OCI-LY7 (cell line): ENCODE measurements around the gene TASOR2. TPM values are rescaled to one million over a fixed set of nuclear protein-coding genes. Genes with fewer than 3 reads are reported as not detected.

Source experiments
- BruUV-seq: library from RNA; stranded (reverse); fragments of 400-500 nt; replicated peaks from 2 replicates; lab custom pipeline; 2021; lab: Mats Ljungman, UMichigan
- CTCF ChIA-PET: fragments of 300-600 bp; sonication (Branson Sonifier 250); formaldehyde crosslinking; loops from one replicate; lab custom pipeline; 2022; ENCODE audit warnings: antibody characterized with exemption; ENCODE audit not compliant: unreplicated experiment; lab: Charles Lee
- POLR2A ChIA-PET: fragments of 300-600 bp; sonication (Branson Sonifier 250); formaldehyde crosslinking; loops from one replicate; lab custom pipeline; 2022; ENCODE audit warnings: antibody characterized with exemption; lab: Charles Lee
- DNase-seq: peaks from one replicate; pipeline ENCODE4 v3.0.0-alpha.2; 2015; ENCODE audit warnings: low spot score
- H2AFZ ChIP-seq: fragments of 200-600 bp; sonication (generic), shearing (Covaris generic); 2 replicates; pipeline ENCODE4 v1.6.1; 2014; ENCODE audit warnings: mild to moderate bottlenecking, antibody characterized with exemption, low read length, moderate library complexity
- H3K27ac ChIP-seq: fragments of 200-600 bp; sonication (generic); 2 replicates; pipeline ENCODE4 v1.5.1; 2014; ENCODE audit warnings: mixed run types, low read depth, mild to moderate bottlenecking, moderate library complexity, low read length, inconsistent platforms; ENCODE audit not compliant: poor library complexity, severe bottlenecking
- H3K36me3 ChIP-seq: fragments of 200-600 bp; sonication (generic); 2 replicates; pipeline ENCODE4 v1.6.1; 2014; ENCODE audit warnings: mild to moderate bottlenecking, antibody characterized with exemption, low read length, moderate library complexity, mixed read lengths; ENCODE audit not compliant: insufficient read depth
- H3K4me1 ChIP-seq: fragments of 200-600 bp; sonication (generic); 2 replicates; pipeline ENCODE4 v1.5.1; 2014; ENCODE audit warnings: mild to moderate bottlenecking, low read length; ENCODE audit not compliant: insufficient read depth, poor library complexity, severe bottlenecking
- H3K4me2 ChIP-seq: fragments of 200-600 bp; sonication (generic); 2 replicates; pipeline ENCODE4 v1.6.1; 2014; ENCODE audit warnings: mild to moderate bottlenecking, low read length
- H3K4me3 ChIP-seq: fragments of 200-600 bp; sonication (generic); 2 replicates; pipeline ENCODE4 v1.5.1; 2014; ENCODE audit warnings: mild to moderate bottlenecking, low read depth, low read length; ENCODE audit not compliant: poor library complexity, severe bottlenecking
- H3K79me2 ChIP-seq: fragments of 200-600 bp; sonication (generic); 2 replicates; pipeline ENCODE4 v1.6.1; 2016; ENCODE audit warnings: low read depth, mild to moderate bottlenecking, low read length, moderate library complexity, mixed read lengths; ENCODE audit not compliant: insufficient read depth
- H3K9me2 ChIP-seq: fragments of 200-600 bp; sonication (generic); 2 replicates; pipeline ENCODE4 v1.6.1; 2016; ENCODE audit warnings: mild to moderate bottlenecking, low read length, mixed read lengths; ENCODE audit not compliant: insufficient read depth
- H3K9me3 ChIP-seq: fragments of 200-600 bp; sonication (generic); 2 replicates; pipeline ENCODE4 v1.6.1; 2014; ENCODE audit warnings: mild to moderate bottlenecking, mixed run types, low read length, mixed read lengths
- H4K20me1 ChIP-seq: fragments of 200-600 bp; sonication (generic); 2 replicates; pipeline ENCODE4 v1.6.1; 2014; ENCODE audit warnings: mild to moderate bottlenecking, antibody characterized with exemption, low read length, moderate library complexity, mixed read lengths; ENCODE audit not compliant: insufficient read depth
- EZH2phosphoT487 ChIP-seq: fragments of 200-600 bp; sonication (generic); IDR thresholded peaks from 2 replicates; pipeline ENCODE4 v1.6.1; 2018; ENCODE audit warnings: low read depth, borderline replicate concordance, mild to moderate bottlenecking, mixed run types, antibody characterized with exemption, low read length, moderate library complexity, mixed read lengths
- intact Hi-C: fragments of 100-400 bp; cut with micrococcal nuclease; formaldehyde crosslinking; loops from one replicate; pipeline ENCODE4 v1.10.0; 2022; ENCODE audit not compliant: unreplicated experiment
- total RNA-seq, 2 experiments: library from RNA; depleted of rRNA in 1 of 2; stranded (reverse); fragments of >200 nt in 1 of 2; shearing (Covaris generic) in 1 of 2; gene quantifications; 2 replicates each; pipeline ENCODE4 v1.2.3, GENCODE V29; 2014 to 2022
- TF ChIP-seq, protein P1 (sequence below): fragments of 200-600 bp; sonication (generic); conservative IDR thresholded peaks from 2 replicates; pipeline ENCODE4 v1.5.1; 2014; ENCODE audit warnings: mild to moderate bottlenecking, antibody characterized with exemption, low read length, moderate library complexity, mixed read lengths

Gene TASOR2
- total RNA-seq, 2 experiments from 2014 or later = 103 to 116 TPM

GRCh38 chr10:5647507-5648240, 37.0 kb upstream of the TASOR2 start:
- no peak overlapping the region for H3K4me3 ChIP-seq
- POLR2A ChIA-PET = interaction anchor here (1.2 kb wide), 1 partner anchor 8 kb away, joined by 3 read pairs; no protein-coding TSS in a partner anchor
- H3K36me3 ChIP-seq = peaks cover 58% of the 10 kb centered on the region
- DNase-seq = no peak
- H3K4me2 ChIP-seq = no peak overlapping the region
- peak overlapping the region; percentile 85 for H3K27ac ChIP-seq
- H4K20me1 ChIP-seq = no peaks in the 10 kb centered on the region
- H3K9me2 ChIP-seq = no peaks in the 10 kb centered on the region
- BruUV-seq = no TSS peak
- no peaks in the 10 kb centered on the region for H3K79me2 ChIP-seq
- CTCF ChIA-PET = no interaction called here
- peaks cover 40% of the 10 kb centered on the region for H3K4me1 ChIP-seq
- TF ChIP-seq, protein P1, sequence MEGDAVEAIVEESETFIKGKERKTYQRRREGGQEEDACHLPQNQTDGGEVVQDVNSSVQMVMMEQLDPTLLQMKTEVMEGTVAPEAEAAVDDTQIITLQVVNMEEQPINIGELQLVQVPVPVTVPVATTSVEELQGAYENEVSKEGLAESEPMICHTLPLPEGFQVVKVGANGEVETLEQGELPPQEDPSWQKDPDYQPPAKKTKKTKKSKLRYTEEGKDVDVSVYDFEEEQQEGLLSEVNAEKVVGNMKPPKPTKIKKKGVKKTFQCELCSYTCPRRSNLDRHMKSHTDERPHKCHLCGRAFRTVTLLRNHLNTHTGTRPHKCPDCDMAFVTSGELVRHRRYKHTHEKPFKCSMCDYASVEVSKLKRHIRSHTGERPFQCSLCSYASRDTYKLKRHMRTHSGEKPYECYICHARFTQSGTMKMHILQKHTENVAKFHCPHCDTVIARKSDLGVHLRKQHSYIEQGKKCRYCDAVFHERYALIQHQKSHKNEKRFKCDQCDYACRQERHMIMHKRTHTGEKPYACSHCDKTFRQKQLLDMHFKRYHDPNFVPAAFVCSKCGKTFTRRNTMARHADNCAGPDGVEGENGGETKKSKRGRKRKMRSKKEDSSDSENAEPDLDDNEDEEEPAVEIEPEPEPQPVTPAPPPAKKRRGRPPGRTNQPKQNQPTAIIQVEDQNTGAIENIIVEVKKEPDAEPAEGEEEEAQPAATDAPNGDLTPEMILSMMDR = no peak
- TF ChIP-seq EZH2phosphoT487 = no peak
- H3K9me3 ChIP-seq = no peaks in the 10 kb centered on the region
- intact Hi-C loops = no loop called here
- no peak overlapping the region for H2AFZ ChIP-seq

- no TSS peak for BruUV-seq
- intact Hi-C loops = no loop called here
These were observed 35.9 kb upstream of the TASOR2 start for GRCh38 chr10:5648494-5649457.

More at GRCh38 chr10:5648494-5649457, 35.9 kb upstream of the TASOR2 start:
- CTCF ChIA-PET = no interaction called here
- DNase-seq = no peak
- no peaks in the 10 kb centered on the region for H3K9me2 ChIP-seq
- no peak for TF ChIP-seq EZH2phosphoT487
- TF ChIP-seq, protein P1 = no peak
- H3K4me3 ChIP-seq = no peak overlapping the region
- H3K36me3 ChIP-seq = peaks cover 55% of the 10 kb centered on the region
- no peaks in the 10 kb centered on the region for H3K9me3 ChIP-seq
- no peak overlapping the region for H3K4me2 ChIP-seq
- H3K27ac ChIP-seq = no peak overlapping the region
- H4K20me1 ChIP-seq = no peaks in the 10 kb centered on the region
- H2AFZ ChIP-seq = no peak overlapping the region
- H3K79me2 ChIP-seq = 0 out of 2 replicates have a peak, but pooled peaks cover under 1% of the 10 kb centered on the region
- H3K4me1 ChIP-seq = peaks cover 49% of the 10 kb centered on the region
- POLR2A ChIA-PET = no interaction called here
